ENCODE data around the gene TMEM163.

Gene TMEM163

GRCh38 chr2:134537121-134537520 lies 181.7 kb downstream of the TMEM163 start:
- H3K4me3 ChIP-seq (replicated peaks; ENCODE audit: low read depth, low read length), result no peak overlapping the region
- no peak for TF ChIP-seq CTCF (IDR thresholded peaks at IDR 0.05; ENCODE audit: low read length, missing control alignments)
- DNase-seq (ENCODE audit: low read depth), result no peak

DNA sequence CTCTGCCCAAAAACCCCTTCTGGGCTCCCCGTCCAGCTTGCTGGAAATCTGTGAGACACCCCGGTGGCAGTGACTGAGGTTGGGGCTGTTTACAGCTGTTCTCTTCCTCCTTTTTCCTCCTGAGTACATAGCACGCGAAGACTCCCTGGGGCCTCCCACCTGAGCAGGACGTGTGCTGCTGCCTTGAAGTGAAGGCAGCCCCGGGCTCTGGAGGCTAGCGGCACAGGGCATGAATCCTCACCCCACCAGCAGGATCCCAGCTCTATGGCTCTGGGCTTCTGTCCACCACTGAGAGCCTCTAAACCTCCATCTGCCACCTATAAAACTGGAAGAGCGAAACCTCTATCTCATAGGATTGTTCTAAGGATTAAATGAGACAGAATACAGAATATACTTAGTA lies 182.5 kb downstream of the TMEM163 start:
- TF ChIP-seq CTCF (IDR thresholded peaks at IDR 0.05; ENCODE audit: low read length, missing control alignments), result no peak
- H3K4me3 ChIP-seq (replicated peaks; ENCODE audit: low read depth, low read length), result no peak overlapping the region
- no peak for DNase-seq (ENCODE audit: low read depth)

- no peak for TF ChIP-seq CTCF (IDR thresholded peaks at IDR 0.05; ENCODE audit: low read length, missing control alignments)
- no peak overlapping the region for H3K4me3 ChIP-seq (replicated peaks; ENCODE audit: low read depth, low read length)
- no peak for DNase-seq (ENCODE audit: low read depth)
Observed at GRCh38 chr2:134532537-134532936, 186.3 kb downstream of the TMEM163 start.

DNA sequence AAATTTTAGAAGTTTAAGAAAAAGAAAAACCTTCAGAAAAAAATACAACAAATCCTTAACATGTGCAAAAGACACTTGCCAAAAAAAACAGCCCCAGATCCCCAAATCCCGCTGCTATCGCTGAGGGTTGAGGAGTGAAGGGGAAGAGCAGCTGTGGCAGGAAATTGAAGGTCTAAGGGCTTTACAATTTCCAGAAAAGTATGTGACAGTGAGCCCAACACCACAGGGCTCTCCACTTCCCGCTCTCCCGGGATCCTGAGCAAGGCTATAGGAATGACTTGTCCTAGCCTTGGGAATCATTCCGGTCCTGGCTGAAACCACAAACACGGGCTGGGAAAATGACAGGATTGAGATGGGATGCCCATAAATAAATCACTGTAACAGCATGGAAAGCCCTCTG lies 191.4 kb downstream of the TMEM163 start:
- no peak for DNase-seq (ENCODE audit: low read depth)
- no peak overlapping the region for H3K4me3 ChIP-seq (replicated peaks; ENCODE audit: low read depth, low read length)
- no peak for TF ChIP-seq CTCF (IDR thresholded peaks at IDR 0.05; ENCODE audit: low read length, missing control alignments)

DNA sequence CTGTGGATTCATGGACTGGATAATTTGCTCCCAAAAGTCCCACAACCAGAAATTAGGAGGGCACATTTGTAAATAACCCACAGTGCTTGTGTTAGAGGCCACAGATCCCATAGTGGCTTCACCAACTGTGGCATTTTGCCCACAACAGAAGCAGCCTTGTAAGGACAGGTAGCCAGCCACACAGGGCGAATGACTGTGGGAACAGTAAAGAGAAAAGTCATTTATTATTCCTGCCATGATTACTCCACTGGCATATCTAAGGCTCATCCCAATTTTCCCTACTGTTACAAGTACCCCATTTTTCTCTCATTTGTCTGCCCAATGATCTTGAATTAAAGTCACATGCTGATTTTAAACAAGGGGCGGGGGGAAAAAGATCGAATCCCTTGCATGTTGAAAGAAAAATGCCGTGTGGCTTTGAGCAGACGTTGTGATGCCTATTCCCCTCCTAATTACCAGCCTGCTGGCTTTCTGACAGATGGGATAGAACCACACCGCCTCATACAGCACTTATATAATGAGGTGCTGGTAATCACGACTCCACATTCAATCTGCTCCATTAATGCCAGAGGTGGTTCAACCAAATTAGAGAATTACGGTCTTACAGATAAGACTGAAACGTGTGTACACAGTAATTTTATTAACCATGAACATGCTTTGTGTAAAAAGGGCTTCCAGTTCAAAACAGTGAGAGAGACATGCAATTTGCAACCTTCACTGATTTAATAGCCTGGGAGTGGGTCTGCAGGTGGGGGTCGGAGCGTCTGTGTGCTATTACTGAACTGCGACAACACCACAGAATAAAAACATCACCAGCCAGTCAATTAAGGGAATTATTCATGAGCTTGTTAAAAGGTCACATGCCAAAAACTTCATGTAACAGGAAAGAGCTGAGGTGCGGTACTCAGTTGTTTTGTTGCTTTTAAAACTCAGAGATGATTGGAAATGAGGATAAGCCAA lies 196.0 kb downstream of the TMEM163 start:
- DNase-seq (ENCODE audit: low read depth), result no peak

DNA sequence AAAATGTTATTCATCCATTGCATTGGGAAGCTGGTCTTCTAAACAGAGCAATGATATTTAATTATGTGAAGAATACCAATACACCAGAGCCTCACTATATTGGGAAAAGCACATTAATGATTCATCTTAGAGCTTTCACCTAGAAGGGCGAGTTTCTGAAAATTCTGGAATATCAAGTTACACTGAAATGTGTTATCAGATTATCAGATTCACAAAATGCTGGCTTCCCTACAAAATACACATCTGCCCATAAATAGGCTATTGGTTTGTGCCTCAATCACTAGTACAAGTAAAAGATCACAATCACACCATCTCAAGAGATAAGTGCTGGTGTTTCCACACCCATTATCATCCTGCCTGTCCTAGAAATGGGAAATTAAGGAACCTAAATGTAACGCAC lies 200.7 kb downstream of the TMEM163 start:
- TF ChIP-seq CTCF (IDR thresholded peaks at IDR 0.05; ENCODE audit: low read length, missing control alignments), result no peak
- no peak for DNase-seq (ENCODE audit: low read depth)
- no peak overlapping the region for H3K4me3 ChIP-seq (replicated peaks; ENCODE audit: low read depth, low read length)

More for the DNA sequence above, 196.0 kb downstream of the TMEM163 start:
- no peak for TF ChIP-seq CTCF (IDR thresholded peaks at IDR 0.05; ENCODE audit: low read length, missing control alignments)
- H3K4me3 ChIP-seq (replicated peaks; ENCODE audit: low read depth, low read length), result no peak overlapping the region

- no peak overlapping the region for H3K4me3 ChIP-seq (replicated peaks; ENCODE audit: low read depth, low read length)
- no peak for DNase-seq (ENCODE audit: low read depth)
- TF ChIP-seq CTCF (IDR thresholded peaks at IDR 0.05; ENCODE audit: low read length, missing control alignments), result no peak
Observed at GRCh38 chr2:134515137-134515536, 203.7 kb downstream of the TMEM163 start.
